HG03280 (cell line): ENCODE results near the gene TNPO1.
"Not testable (repeated sequence)": the region's sequence is repeated elsewhere in the genome, so short reads cannot be mapped to it uniquely, and the experiment has no call there.

Experiments used
- ATAC-seq: cut with Tn5 transposase; IDR thresholded peaks from one replicate; pipeline ENCODE4 v1.9.1; 2021; ENCODE audit warnings: mild to moderate bottlenecking, moderate library complexity; ENCODE audit not compliant: unreplicated experiment

Gene TNPO1

GRCh38 chr5:72925336-72926010 is 109.0 kb downstream of the TNPO1 start:
- ATAC-seq = no peak

GRCh38 chr5:72932686-72933085 is 116.2 kb downstream of the TNPO1 start:
- not testable (repeated sequence) for ATAC-seq

- ATAC-seq = not testable (repeated sequence)
Observed at GRCh38 chr5:72934953-72935725, 118.7 kb downstream of the TNPO1 start.

- ATAC-seq = no peak
Observed at GRCh38 chr5:72936893-72937292, 120.4 kb downstream of the TNPO1 start.

GRCh38 chr5:72937517-72938061 is 121.1 kb downstream of the TNPO1 start:
- no peak for ATAC-seq

GRCh38 chr5:72938206-72938605 is 121.7 kb downstream of the TNPO1 start:
- no peak for ATAC-seq

GRCh38 chr5:72940082-72940481 is 123.6 kb downstream of the TNPO1 start:
- ATAC-seq = no peak

GRCh38 chr5:72943307-72943706 is 126.8 kb downstream of the TNPO1 start:
- no peak for ATAC-seq

GRCh38 chr5:72947498-72947897 is 131.0 kb downstream of the TNPO1 start:
- no peak for ATAC-seq

- no peak for ATAC-seq
Observed at GRCh38 chr5:72949481-72949880, 133.0 kb downstream of the TNPO1 start.

- ATAC-seq = no peak
Observed at GRCh38 chr5:72951671-72952468, 135.4 kb downstream of the TNPO1 start.

GRCh38 chr5:72954389-72954788 is 137.9 kb downstream of the TNPO1 start:
- ATAC-seq = no peak

GRCh38 chr5:72955143-72955767 is 138.8 kb downstream of the TNPO1 start:
- ATAC-seq = peak; percentile 40

GRCh38 chr5:72955768-72956323 is 139.4 kb downstream of the TNPO1 start, which contains the start of gene FCHO2:
Gene FCHO2 (plus strand): TSS chr5:72956041. CDS start chr5:72956097, 56 bp downstream.
- peak; percentile 95 for ATAC-seq

- peak; percentile 31 for ATAC-seq
Observed at GRCh38 chr5:72956324-72957140, 140.1 kb downstream of the TNPO1 start.

GRCh38 chr5:72957337-72957736 is 140.9 kb downstream of the TNPO1 start:
- ATAC-seq = no peak

- no peak for ATAC-seq
Observed at GRCh38 chr5:72959257-72959656, 142.8 kb downstream of the TNPO1 start.
